Body of pancreas (tissue), 4 donors: Measurements from ENCODE around the gene SLC35C1.

Experiments used
- POLR2A ChIP-seq, 3 donors: fragments of 450-650 bp; IDR thresholded peaks; one replicate each; pipeline ENCODE4 v1.6.1; 2016; ENCODE audit warnings: antibody characterized with exemption in 3 of 3, mild to moderate bottlenecking in 2 of 3
- TF ChIP-seq, protein P1 (sequence below), 7 experiments: fragments of 450-650 bp in 4 of 7; fragments of 200-600 bp in 3 of 7; sonication (generic) in 3 of 7; IDR thresholded peaks; one replicate each; pipeline ENCODE4 v1.5.1; 2016 to 2019; ENCODE audit warnings: antibody characterized with exemption in 7 of 7

DNA sequence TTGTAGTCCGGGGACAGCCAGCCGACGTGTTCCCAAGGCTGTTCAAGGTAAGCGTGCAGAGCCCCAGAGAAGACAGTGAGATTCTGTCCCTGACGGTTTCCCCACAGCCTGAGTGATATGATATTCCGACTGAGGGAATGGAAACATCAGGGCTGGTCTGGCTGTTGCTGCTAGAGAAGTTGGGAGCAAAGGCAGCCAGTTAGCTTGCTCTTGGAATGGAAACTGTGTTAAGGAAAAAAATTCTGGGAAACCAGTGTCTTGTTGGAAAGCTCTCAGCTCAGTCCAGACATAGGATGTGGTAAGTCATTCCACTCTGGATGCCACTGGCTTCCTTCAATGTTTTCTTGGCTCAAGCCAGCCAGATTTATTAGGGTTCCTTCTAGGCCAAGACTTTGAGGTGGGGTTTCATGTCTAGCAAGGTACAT lies 51.1 kb downstream of the SLC35C1 start:
- TF ChIP-seq, protein P1, sequence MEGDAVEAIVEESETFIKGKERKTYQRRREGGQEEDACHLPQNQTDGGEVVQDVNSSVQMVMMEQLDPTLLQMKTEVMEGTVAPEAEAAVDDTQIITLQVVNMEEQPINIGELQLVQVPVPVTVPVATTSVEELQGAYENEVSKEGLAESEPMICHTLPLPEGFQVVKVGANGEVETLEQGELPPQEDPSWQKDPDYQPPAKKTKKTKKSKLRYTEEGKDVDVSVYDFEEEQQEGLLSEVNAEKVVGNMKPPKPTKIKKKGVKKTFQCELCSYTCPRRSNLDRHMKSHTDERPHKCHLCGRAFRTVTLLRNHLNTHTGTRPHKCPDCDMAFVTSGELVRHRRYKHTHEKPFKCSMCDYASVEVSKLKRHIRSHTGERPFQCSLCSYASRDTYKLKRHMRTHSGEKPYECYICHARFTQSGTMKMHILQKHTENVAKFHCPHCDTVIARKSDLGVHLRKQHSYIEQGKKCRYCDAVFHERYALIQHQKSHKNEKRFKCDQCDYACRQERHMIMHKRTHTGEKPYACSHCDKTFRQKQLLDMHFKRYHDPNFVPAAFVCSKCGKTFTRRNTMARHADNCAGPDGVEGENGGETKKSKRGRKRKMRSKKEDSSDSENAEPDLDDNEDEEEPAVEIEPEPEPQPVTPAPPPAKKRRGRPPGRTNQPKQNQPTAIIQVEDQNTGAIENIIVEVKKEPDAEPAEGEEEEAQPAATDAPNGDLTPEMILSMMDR (IDR thresholded peaks at IDR 0.05): no peak
- TF ChIP-seq POLR2A (IDR thresholded peaks at IDR 0.05): no peak
